Aortic smooth muscle cell (primary cell): ENCODE measurements around the gene APLNR. TPM values are rescaled to one million over a fixed set of nuclear protein-coding genes. Genes with fewer than 3 reads are reported as not detected.

Experiments used
- total RNA-seq: library from RNA; depleted of rRNA; stranded (reverse); fragments of >200 nt; gene quantifications from 2 replicates; pipeline ENCODE4 v1.2.3, GENCODE V29; 2014

The APLNR gene
- total RNA-seq = 0.19 and 0.66 TPM in 2 replicates

GRCh38 chr11:57237204-57237681 lies at the start of gene APLNR:
Gene APLNR, minus strand, starts transcription at chr11:57237250. Its CDS starts 246 bp downstream, at chr11:57237004.

Other genes starting within 250 kb of the APLNR start
- not detected in 2 replicates for gene OR5AK2, start 248.3 kb downstream of the APLNR start, total RNA-seq
- not detected in 2 replicates for gene LRRC55, start 55.3 kb downstream of the APLNR start, total RNA-seq
- 57.5 and 73.6 TPM in 2 replicates for gene TNKS1BP1, start 87.7 kb upstream of the APLNR start, total RNA-seq
- 63.7 and 83.0 TPM in 2 replicates for gene SSRP1, start 98.6 kb upstream of the APLNR start, total RNA-seq
- not detected in 2 replicates for gene P2RX3, start 101.1 kb upstream of the APLNR start, total RNA-seq
- not detected in 2 replicates for gene PRG3, start 143.9 kb upstream of the APLNR start, total RNA-seq
- gene PRG2, start 153.4 kb upstream of the APLNR start, total RNA-seq = not detected in 2 replicates
- gene SLC43A3, start 189.9 kb upstream of the APLNR start, total RNA-seq = 10.3 and 16.4 TPM in 2 replicates
- not detected in 2 replicates for gene RTN4RL2, start 223.3 kb upstream of the APLNR start, total RNA-seq